Muscle layer of duodenum (tissue), 2 donors: Measurements from ENCODE around the gene SCFD2.

ENCODE experiments used
- H3K27ac ChIP-seq: one replicate; pipeline ENCODE4 v1.7.0; 2013; ENCODE audit warnings: mild to moderate bottlenecking, low read length
- H3K27me3 ChIP-seq: one replicate; pipeline ENCODE4 v1.7.0; 2013; ENCODE audit warnings: low read depth, mild to moderate bottlenecking, control low read depth, low read length
- H3K36me3 ChIP-seq, 2 donors: one replicate each; pipeline ENCODE4 v1.7.0; 2013; ENCODE audit warnings: low read length in 2 of 2, control low read depth in 1 of 2, mild to moderate bottlenecking in 1 of 2; ENCODE audit not compliant: insufficient read depth in 2 of 2, control insufficient read depth in 1 of 2
- H3K4me1 ChIP-seq, 2 donors: one replicate each; pipeline ENCODE4 v1.7.0; 2013; ENCODE audit warnings: low read length in 2 of 2, mild to moderate bottlenecking in 2 of 2, control low read depth in 1 of 2, moderate library complexity in 1 of 2; ENCODE audit not compliant: insufficient read depth in 2 of 2, control insufficient read depth in 1 of 2
- H3K4me3 ChIP-seq, 2 donors: one replicate each; pipeline ENCODE4 v1.7.0; 2013; ENCODE audit warnings: low read length in 2 of 2, low read depth in 1 of 2, mild to moderate bottlenecking in 1 of 2
- H3K9me3 ChIP-seq, 2 donors: one replicate each; pipeline ENCODE4 v1.7.0; 2013; ENCODE audit warnings: low read length in 2 of 2, control low read depth in 1 of 2, mild to moderate bottlenecking in 1 of 2; ENCODE audit not compliant: control insufficient read depth in 1 of 2
- donor health status: healthy.

Gene SCFD2

DNA sequence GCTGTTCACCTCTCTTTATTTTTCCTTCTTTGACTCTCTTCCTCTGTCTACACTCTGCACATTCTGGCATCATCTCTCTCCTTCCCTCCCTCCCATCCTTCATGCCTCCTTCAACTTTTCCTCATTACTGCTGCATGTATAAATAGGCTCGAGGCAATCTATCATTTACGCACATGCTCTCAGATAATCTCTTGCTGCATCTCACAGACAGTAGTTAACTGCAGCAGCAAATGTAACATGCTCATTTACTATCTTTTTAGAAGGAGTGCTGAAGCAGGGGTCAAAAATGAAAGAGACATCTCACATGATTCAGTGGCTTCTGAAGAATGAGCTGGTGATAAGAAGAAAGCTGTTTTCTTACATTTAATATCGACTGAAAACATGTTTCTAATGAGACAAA, 376.0 kb downstream of the SCFD2 start:
- Histone ChIP-seq H3K9me3 (no peaks in the 10 kb centered on the region), H3K4me1 (peaks cover 0 to 3% of the 10 kb centered on the region in 2 donors), H3K4me3 (no peak overlapping the region), H3K36me3 (no peaks in the 10 kb centered on the region), H3K27me3 (no peaks in the 10 kb centered on the region), H3K27ac (no peak overlapping the region)

DNA sequence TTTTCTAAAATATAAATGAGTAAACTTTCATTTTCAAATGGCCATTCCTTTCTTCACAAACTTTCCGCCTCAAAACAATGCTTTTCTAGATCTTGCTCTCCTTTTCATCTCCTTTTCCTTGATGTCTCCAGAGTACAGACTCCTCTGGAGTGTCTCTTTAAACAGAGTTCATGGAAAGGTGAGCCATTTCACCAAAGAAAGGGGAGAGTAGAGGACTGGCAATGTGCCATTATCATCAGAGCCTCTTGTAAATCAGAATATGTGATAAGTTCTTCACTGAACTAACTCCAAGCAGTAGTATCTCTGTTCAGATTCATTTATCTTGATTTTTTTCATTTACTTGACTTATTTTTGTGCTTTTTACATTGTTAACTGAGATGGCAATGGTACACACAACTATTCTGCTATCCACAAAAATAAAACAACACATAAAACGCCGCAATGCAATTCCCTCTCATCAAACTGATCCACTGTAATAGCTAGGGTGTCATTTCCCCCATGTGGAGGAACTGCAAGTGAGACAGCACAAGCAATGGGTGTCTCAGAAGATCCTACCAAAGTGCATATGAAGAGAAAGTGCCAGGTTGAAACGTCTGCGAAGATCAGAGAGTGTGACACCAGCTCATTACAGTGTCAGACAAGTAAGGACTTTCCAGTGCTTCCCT, 378.3 kb downstream of the SCFD2 start:
- Histone ChIP-seq H3K4me3 (no peak overlapping the region), H3K27me3 (no peaks in the 10 kb centered on the region), H3K36me3 (no peaks in the 10 kb centered on the region), H3K27ac (no peak overlapping the region), H3K9me3 (no peaks in the 10 kb centered on the region), H3K4me1 (no peaks in the 10 kb centered on the region)

DNA sequence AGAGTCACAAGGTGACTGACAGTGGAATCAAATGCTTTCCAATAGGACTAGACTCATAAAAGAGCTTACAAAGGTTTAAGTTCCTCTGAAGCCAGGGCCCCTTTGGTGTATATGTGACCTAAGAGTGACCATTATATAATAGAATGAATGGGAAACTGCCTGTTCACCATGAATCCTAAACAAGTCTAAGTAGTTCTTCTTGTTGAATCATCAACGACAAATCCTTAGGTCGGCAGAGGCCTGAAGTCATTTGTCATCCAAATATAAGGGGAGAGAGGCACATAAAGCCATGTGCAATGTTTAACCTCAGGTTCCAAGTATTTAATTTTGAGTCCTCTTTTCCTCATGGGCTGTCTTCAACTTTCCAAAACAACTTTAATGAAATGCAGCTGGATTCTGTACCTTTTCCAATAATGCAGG, 381.4 kb downstream of the SCFD2 start:
- Histone ChIP-seq H3K27ac (no peak overlapping the region), H3K4me3 (no peak overlapping the region), H3K27me3 (no peaks in the 10 kb centered on the region), H3K4me1 (no peaks in the 10 kb centered on the region), H3K9me3 (no peaks in the 10 kb centered on the region), H3K36me3 (no peaks in the 10 kb centered on the region)

DNA sequence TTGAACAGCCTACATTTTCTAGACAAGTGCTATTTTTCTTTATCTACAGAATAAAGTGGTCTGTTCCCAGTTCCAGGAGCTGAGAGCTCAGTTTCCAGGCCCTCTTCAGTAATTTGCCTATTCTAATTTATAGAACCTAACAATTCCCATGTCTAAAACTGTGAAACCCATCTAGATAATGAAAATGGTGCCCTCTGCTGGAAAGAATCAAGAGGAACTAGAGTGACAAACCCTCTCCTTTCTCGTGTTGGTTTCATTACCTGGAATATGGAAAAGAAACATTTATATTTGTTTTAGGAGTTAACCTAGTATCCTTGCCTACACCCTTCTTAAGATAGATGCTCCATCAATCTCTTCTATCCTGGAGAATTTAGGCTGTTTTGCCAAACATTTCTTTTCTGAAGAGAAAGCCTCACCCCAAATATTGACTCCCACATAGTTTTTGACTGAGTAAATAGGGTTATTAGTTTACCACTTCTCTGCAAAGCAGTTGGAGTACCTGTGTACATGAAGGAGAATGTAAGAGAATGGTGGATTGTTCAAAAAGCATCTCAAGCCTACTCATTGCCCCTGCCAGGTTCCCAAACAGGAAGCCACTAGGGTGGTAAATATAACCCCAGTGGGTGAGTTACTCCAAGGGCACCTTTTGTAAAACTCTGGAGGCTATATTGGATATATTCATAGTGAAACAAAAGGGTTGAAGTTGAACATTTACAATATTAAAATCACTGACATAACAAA, 382.1 kb downstream of the SCFD2 start:
- Histone ChIP-seq H3K27ac (no peak overlapping the region), H3K27me3 (no peaks in the 10 kb centered on the region), H3K36me3 (no peaks in the 10 kb centered on the region), H3K4me3 (no peak overlapping the region), H3K9me3 (no peaks in the 10 kb centered on the region), H3K4me1 (no peaks in the 10 kb centered on the region)

DNA sequence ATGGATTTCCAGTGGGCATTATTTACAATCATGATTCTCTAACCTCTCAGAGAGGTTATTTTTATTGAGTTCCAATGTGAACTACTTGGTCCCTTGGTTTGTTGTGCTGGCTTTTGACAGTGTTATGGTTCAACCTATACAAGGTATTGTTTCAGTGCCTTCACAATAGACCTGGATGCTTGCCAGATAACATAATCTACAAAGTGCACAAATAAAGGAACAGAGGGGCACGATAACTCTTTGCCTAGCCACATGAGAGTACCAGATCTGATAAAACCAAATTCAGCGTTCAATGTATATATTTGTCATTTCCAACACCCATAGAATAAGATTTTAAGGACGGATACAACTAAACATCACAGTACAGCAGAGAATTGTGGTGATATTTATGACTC, 382.9 kb downstream of the SCFD2 start:
- H3K36me3 ChIP-seq, result no peaks in the 10 kb centered on the region
- no peaks in the 10 kb centered on the region for H3K4me1 ChIP-seq

DNA sequence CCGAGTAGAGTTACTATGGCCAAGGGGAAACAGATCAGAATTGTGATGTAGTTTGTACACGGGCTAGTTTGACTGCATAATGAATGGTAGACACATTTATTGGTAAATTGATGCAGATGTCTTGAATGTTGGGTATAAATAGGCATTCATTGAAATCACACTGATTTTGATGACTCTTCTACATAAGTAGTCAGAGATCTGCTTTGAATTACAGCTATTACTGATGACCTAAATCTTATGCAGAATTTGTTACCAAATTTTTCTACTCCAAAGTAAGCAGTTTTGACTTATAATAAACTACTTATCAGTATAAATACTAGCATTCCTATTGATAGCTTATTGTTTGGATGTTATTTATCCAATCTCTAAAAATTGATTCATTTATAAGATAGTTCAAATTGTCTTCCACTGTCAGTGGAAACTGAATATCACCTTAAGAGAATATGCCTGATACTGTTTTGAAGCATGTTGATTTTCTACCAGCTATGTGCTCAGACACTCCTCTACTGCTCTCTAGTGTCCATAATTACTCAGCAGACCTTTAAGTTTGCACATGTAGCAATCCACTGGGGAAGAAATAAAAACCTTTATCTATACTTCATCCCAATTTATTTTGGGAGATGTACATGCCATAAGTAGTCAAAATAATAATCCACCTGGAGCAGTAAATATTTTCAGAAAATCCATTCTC, 383.5 kb downstream of the SCFD2 start:
- H3K27me3 ChIP-seq, result no peaks in the 10 kb centered on the region
- no peaks in the 10 kb centered on the region for H3K4me1 ChIP-seq
- H3K36me3 ChIP-seq, result no peaks in the 10 kb centered on the region
- H3K4me3 ChIP-seq, result no peak overlapping the region
- no peak overlapping the region for H3K27ac ChIP-seq
- H3K9me3 ChIP-seq, result no peaks in the 10 kb centered on the region

More for the DNA sequence above, 382.9 kb downstream of the SCFD2 start:
- no peak overlapping the region for H3K27ac ChIP-seq
- no peaks in the 10 kb centered on the region for H3K27me3 ChIP-seq
- H3K9me3 ChIP-seq, result no peaks in the 10 kb centered on the region
- no peak overlapping the region for H3K4me3 ChIP-seq

DNA sequence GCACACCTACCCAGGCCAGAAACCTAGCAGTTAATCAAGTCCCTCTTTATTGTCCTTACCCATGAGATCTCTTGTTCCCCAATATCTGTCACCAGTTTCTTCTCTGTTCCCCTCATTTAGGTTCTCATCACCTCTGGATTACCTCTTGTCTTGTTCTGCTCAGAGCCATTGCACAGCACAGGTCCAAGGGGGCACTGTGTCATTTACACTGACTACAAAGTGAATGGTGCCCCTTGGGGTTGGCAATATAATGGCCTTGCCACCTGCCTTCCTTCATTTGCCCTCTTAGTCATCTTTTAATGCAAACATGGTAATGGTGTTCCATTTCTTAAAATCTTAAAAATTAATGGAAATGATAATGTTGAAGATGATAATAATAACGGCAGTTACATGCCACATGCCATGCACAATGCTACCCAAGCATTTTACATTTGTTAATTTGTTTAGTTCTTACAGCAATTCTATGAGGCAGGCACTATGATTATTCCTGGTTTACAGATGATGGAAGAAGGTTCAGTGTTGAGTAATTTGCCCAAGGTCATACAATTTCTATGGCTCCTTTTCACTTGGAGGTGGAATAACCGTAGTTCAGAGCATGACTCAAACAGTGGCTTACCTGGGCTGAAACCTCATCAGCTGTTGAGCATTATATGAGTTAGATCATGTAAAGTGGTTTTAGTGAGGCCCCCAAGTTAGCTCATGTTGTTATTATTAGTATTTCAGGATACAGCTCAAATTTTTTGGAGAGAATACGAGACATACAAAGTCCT, 385.9 kb downstream of the SCFD2 start:
- Histone ChIP-seq H3K4me1 (no peaks in the 10 kb centered on the region), H3K4me3 (no peak overlapping the region), H3K27ac (no peak overlapping the region), H3K27me3 (no peaks in the 10 kb centered on the region), H3K9me3 (no peaks in the 10 kb centered on the region), H3K36me3 (no peaks in the 10 kb centered on the region)

DNA sequence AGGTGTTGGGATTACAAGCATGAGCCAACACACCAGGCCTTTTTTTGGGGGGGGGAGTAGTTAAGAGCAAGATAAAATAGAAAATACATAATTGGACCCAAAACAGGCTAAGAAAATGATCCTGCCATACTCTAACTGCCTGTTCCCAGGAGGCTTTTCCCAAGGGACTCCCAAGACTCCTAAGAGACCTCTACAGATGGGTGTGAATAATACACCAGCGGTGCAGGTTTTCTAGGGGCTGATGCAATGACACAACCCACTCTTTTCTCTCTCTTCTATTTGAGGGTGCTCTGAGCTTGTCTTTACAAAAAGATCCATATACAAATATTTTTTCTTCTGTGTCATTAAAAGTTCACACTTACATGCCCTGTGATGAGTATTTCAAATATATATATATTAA, 386.8 kb downstream of the SCFD2 start:
- Histone ChIP-seq H3K4me1 (no peaks in the 10 kb centered on the region), H3K9me3 (no peaks in the 10 kb centered on the region), H3K27ac (no peak overlapping the region), H3K36me3 (no peaks in the 10 kb centered on the region), H3K4me3 (no peak overlapping the region), H3K27me3 (no peaks in the 10 kb centered on the region)

DNA sequence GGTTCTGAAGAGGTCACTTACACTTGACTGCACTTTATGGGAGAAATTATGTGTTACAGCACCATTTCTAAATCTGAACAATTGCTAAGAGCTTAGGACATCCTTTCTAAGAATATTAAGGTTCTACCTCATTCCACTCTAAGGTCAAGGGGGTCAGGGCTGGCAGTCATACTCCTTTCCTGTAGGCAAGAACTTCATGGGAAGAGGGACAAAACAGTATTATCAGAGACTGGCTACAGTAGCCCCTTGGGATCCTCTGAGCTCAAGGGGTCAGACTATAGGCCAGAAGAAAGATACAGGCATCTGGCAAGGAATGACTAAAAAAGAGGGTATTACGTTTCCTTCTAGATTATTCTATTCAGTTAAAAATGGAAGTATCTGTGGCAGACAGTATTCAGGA, 388.6 kb downstream of the SCFD2 start:
- no peaks in the 10 kb centered on the region for H3K36me3 ChIP-seq
- H3K27ac ChIP-seq, result no peak overlapping the region
- H3K9me3 ChIP-seq, result no peaks in the 10 kb centered on the region
- no peak overlapping the region for H3K4me3 ChIP-seq
- H3K4me1 ChIP-seq, result no peaks in the 10 kb centered on the region
- no peaks in the 10 kb centered on the region for H3K27me3 ChIP-seq

DNA sequence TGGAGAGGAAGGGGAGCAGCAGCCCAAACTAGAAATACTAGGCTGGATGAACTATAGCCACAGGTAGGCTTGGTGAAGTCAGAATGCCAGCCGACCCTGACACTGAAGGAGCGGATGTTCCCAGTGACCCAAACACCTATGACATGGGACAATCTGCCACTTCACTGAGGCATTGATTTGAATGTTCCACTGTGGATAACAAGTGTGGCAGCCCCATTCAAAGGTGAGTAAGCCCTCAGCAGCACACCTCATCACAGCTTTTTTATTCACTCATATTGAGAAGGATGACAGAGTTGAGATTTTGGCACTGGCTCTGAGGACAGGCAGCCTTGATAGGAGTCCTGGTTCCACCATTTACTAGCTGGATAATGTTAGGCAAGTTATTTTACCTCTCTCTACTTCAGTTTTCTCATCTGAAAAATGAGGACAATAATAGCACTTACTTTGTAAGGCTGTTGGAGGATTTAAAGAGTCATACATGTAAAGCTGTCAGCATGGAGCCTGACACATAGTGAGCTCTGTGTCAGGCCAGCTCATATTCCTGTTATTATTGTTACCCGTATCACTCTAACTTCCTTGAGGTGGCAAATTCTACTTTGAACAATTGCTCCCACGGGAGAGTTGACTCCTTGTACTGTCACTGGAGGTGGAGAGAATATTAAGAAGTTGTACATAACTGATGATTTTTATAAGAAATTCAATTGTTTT, 389.2 kb downstream of the SCFD2 start:
- Histone ChIP-seq H3K27me3 (no peaks in the 10 kb centered on the region), H3K4me3 (no peak overlapping the region), H3K9me3 (no peaks in the 10 kb centered on the region), H3K36me3 (no peaks in the 10 kb centered on the region), H3K27ac (no peak overlapping the region), H3K4me1 (no peaks in the 10 kb centered on the region)
